Osteocyte (in vitro differentiated cells): ENCODE data around the gene DIAPH3. TPM values are rescaled to one million over a fixed set of nuclear protein-coding genes. Genes with fewer than 3 reads are reported as not detected.

Experiments used
- DNase-seq: peaks from one replicate; pipeline ENCODE4 v3.0.0; 2021; ENCODE audit warnings: mixed read lengths; ENCODE audit not compliant: unreplicated experiment; ENCODE audit errors: extremely low spot score
- H3K27ac Mint-ChIP-seq: one replicate; pipeline ENCODE4 v1.8.0; 2021; ENCODE audit warnings: mild to moderate bottlenecking, mixed read lengths; ENCODE audit not compliant: unreplicated experiment
- H3K27me3 Mint-ChIP-seq: one replicate; pipeline ENCODE4 v1.8.0; 2021; ENCODE audit warnings: mixed read lengths; ENCODE audit not compliant: unreplicated experiment
- H3K36me3 Mint-ChIP-seq: one replicate; pipeline ENCODE4 v1.8.0; 2021; ENCODE audit warnings: mixed read lengths; ENCODE audit not compliant: unreplicated experiment
- H3K4me1 Mint-ChIP-seq: one replicate; pipeline ENCODE4 v1.8.0; 2021; ENCODE audit warnings: mixed read lengths; ENCODE audit not compliant: unreplicated experiment
- H3K4me3 Mint-ChIP-seq: one replicate; pipeline ENCODE4 v1.8.0; 2021; ENCODE audit warnings: mild to moderate bottlenecking, moderate library complexity, mixed read lengths; ENCODE audit not compliant: unreplicated experiment
- H3K9me3 Mint-ChIP-seq: one replicate; pipeline ENCODE4 v1.8.0; 2021; ENCODE audit warnings: mixed read lengths; ENCODE audit not compliant: unreplicated experiment
- CTCF ChIP-seq: fragments of 200-600 bp; sonication (generic); IDR thresholded peaks from 2 replicates; pipeline ENCODE4 v1.5.0; 2021; ENCODE audit warnings: antibody characterized with exemption, mild to moderate bottlenecking, moderate library complexity
- total RNA-seq: library from RNA; stranded (reverse); gene quantifications from 2 replicates; pipeline ENCODE4 v1.2.1, GENCODE V29; 2021

The DIAPH3 gene
- total RNA-seq, 1 donor from 2014 or later: 12.2 TPM

GRCh38 chr13:59846845-59847620 is 316.7 kb downstream of the DIAPH3 start:
- peaks cover 16% of the 10 kb centered on the region for H3K4me1 Mint-ChIP-seq
- no peak for DNase-seq

DNA sequence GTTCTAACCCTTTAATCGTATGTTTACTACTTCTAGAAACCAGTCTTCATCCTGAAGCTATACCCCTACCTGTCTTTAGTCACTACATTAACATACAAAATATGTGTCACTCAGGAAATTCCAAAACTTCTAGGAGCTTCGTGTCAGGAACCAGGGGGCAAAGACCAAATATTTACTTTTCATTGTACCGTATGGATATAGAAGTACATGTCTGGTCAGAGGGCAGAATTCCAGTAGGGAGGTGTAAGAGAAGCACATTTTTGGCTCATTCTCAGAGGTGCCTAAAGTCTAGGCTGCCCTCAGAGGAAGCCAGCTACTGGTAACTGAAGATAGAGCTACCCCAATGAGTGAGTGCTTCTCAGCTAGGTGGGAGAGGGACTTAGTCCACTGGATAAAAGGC is 320.7 kb downstream of the DIAPH3 start:
- no peak overlapping the region for H3K27ac Mint-ChIP-seq
- H3K9me3 Mint-ChIP-seq: no peaks in the 10 kb centered on the region
- H3K27me3 Mint-ChIP-seq: no peaks in the 10 kb centered on the region
- no peak for DNase-seq
- no peak overlapping the region for H3K4me3 Mint-ChIP-seq
- H3K4me1 Mint-ChIP-seq: peaks cover 13% of the 10 kb centered on the region
- H3K36me3 Mint-ChIP-seq: no peaks in the 10 kb centered on the region
- TF ChIP-seq CTCF: no peak

More at GRCh38 chr13:59846845-59847620, 316.7 kb downstream of the DIAPH3 start:
- Mint-ChIP-seq H3K27ac (no peak overlapping the region), H3K27me3 (no peaks in the 10 kb centered on the region), H3K9me3 (peaks cover 5% of the 10 kb centered on the region), H3K36me3 (peaks cover 3% of the 10 kb centered on the region), H3K4me3 (no peak overlapping the region)
- no peak for TF ChIP-seq CTCF

DNA sequence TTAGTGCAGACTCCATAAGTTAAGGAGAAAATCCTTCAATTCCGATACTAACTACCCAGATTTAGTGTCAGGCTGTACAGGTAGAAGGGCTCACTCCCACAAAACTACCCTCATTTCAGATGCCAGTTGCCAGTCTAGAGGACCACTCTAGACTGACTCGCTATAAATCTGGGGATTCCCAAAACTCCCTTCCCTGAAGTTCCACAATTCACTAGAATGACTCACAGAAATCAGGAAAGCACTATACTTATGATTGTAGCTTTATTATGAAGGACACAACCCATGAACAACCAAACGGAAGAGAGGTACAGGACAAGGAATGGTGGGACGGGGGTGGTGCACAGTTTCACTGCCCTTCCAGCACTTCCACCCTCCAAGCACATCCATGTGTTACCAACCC is 321.2 kb downstream of the DIAPH3 start:
- no peak overlapping the region for H3K4me3 Mint-ChIP-seq
- H3K4me1 Mint-ChIP-seq: peaks cover 13% of the 10 kb centered on the region

GRCh38 chr13:59839186-59839585 is 324.5 kb downstream of the DIAPH3 start:
- Mint-ChIP-seq H3K4me1 (peaks cover 14% of the 10 kb centered on the region), H3K27me3 (no peaks in the 10 kb centered on the region), H3K27ac (no peak overlapping the region), H3K4me3 (no peak overlapping the region), H3K36me3 (no peaks in the 10 kb centered on the region), H3K9me3 (no peaks in the 10 kb centered on the region)
- no peak for DNase-seq
- TF ChIP-seq CTCF: no peak

More for the DNA sequence above, 321.2 kb downstream of the DIAPH3 start:
- no peaks in the 10 kb centered on the region for H3K9me3 Mint-ChIP-seq
- no peak overlapping the region for H3K27ac Mint-ChIP-seq
- no peaks in the 10 kb centered on the region for H3K36me3 Mint-ChIP-seq
- no peak for DNase-seq
- TF ChIP-seq CTCF: no peak
- H3K27me3 Mint-ChIP-seq: no peaks in the 10 kb centered on the region

GRCh38 chr13:59837101-59837500 is 326.6 kb downstream of the DIAPH3 start:
- DNase-seq: no peak
- Mint-ChIP-seq H3K4me1 (peaks cover 3% of the 10 kb centered on the region), H3K9me3 (no peaks in the 10 kb centered on the region), H3K27ac (no peak overlapping the region), H3K4me3 (no peak overlapping the region), H3K36me3 (no peaks in the 10 kb centered on the region), H3K27me3 (no peaks in the 10 kb centered on the region)
- no peak for TF ChIP-seq CTCF
